Measurements from ENCODE around the gene PIGS.

The PIGS gene

GRCh38 chr17:28511858-28512461 is 59.4 kb downstream of the PIGS start:
- no peak overlapping the region for H2BK12ac ChIP-seq (ENCODE audit: low read length)
- H3K36me3 ChIP-seq (replicated peaks in 1 of 2; ENCODE audit: control insufficient read depth in 2 of 2, insufficient read depth in 2 of 2, low read length in 2 of 2) = no peaks in the 10 kb centered on the region
- H3K4me1 ChIP-seq (ENCODE audit: control insufficient read depth in 2 of 2, insufficient read depth in 1 of 2, low read depth in 1 of 2, low read length in 2 of 2) = peaks cover 0 to 7% of the 10 kb centered on the region in 2 donors
- H3K27me3 ChIP-seq (ENCODE audit: control insufficient read depth in 3 of 3, insufficient read depth in 3 of 3, low read depth in 1 of 3, low read length in 3 of 3) = peaks cover 0 to 60% (median 2%) of the 10 kb centered on the region in 3 experiments
- H4K8ac ChIP-seq (ENCODE audit: low read depth, low read length) = no peak overlapping the region
- H3K27ac ChIP-seq (replicated peaks; ENCODE audit: low read length) = no peak overlapping the region
- no peak overlapping the region for H4K91ac ChIP-seq (ENCODE audit: low read depth, low read length, poor library complexity)
- no peak overlapping the region for H3K4me2 ChIP-seq (ENCODE audit: insufficient read depth, low read length, poor library complexity, severe bottlenecking)
- DNase-seq (ENCODE audit: low spot score) = no peak
- no peak overlapping the region for H3K14ac ChIP-seq (ENCODE audit: low read length)
- H3K4ac ChIP-seq (ENCODE audit: low read length) = no peak overlapping the region
- no peak overlapping the region for H2AK5ac ChIP-seq (ENCODE audit: low read depth, low read length)
- H2BK15ac ChIP-seq (ENCODE audit: low read length) = no peak overlapping the region
- WGBS, 2 donors (ENCODE audit: extremely low coverage in 2 of 2, insufficient read length in 2 of 2, insufficient replicate concordance in 1 of 2) = no CpG with 5 or more reads among the region's 3 CpGs
- no peak overlapping the region for H3K23ac ChIP-seq (ENCODE audit: low read depth, low read length, poor library complexity)
- H2BK120ac ChIP-seq (ENCODE audit: low read depth, low read length) = no peak overlapping the region
- no peak overlapping the region for H3K18ac ChIP-seq (ENCODE audit: low read length)
- H3K9me3 ChIP-seq (replicated peaks in 1 of 2; ENCODE audit: control insufficient read depth in 2 of 2, insufficient read depth in 1 of 2, low read depth in 1 of 2, low read length in 2 of 2) = peaks cover 0 to 6% of the 10 kb centered on the region in 2 donors
- peaks cover 3% of the 10 kb centered on the region for H3K79me1 ChIP-seq (ENCODE audit: low read depth, low read length)
- no peak overlapping the region for H3K4me3 ChIP-seq (ENCODE audit: low read length in 2 of 2)
- no peak overlapping the region for H3K9ac ChIP-seq (ENCODE audit: low read depth, low read length, poor library complexity)
- no peak overlapping the region for H2BK5ac ChIP-seq (ENCODE audit: low read length)
- no peak overlapping the region for H2AFZ ChIP-seq (ENCODE audit: low read length)

GRCh38 chr17:28509789-28510188 is 61.5 kb downstream of the PIGS start:
- Histone ChIP-seq H3K4ac (ENCODE audit: low read length) (no peak overlapping the region), H3K14ac (ENCODE audit: low read length) (no peak overlapping the region), H3K9me3 (replicated peaks in 1 of 2; ENCODE audit: control insufficient read depth in 2 of 2, insufficient read depth in 1 of 2, low read depth in 1 of 2, low read length in 2 of 2) (no peaks in the 10 kb centered on the region), H3K4me2 (ENCODE audit: insufficient read depth, low read length, poor library complexity, severe bottlenecking) (no peak overlapping the region), H3K27ac (replicated peaks; ENCODE audit: low read length) (no peak overlapping the region), H3K36me3 (replicated peaks in 1 of 2; ENCODE audit: control insufficient read depth in 2 of 2, insufficient read depth in 2 of 2, low read length in 2 of 2) (no peaks in the 10 kb centered on the region), H2BK12ac (ENCODE audit: low read length) (no peak overlapping the region), H3K4me1 (ENCODE audit: control insufficient read depth in 2 of 2, insufficient read depth in 1 of 2, low read depth in 1 of 2, low read length in 2 of 2) (peaks cover 0 to 7% of the 10 kb centered on the region in 2 donors), H3K4me3 (ENCODE audit: low read length in 2 of 2) (no peak overlapping the region), H3K9ac (ENCODE audit: low read depth, low read length, poor library complexity) (no peak overlapping the region), H3K18ac (ENCODE audit: low read length) (peak overlapping the region; percentile 22), H2BK15ac (ENCODE audit: low read length) (no peak overlapping the region), H2AFZ (ENCODE audit: low read length) (no peak overlapping the region), H3K27me3 (ENCODE audit: control insufficient read depth in 3 of 3, insufficient read depth in 3 of 3, low read depth in 1 of 3, low read length in 3 of 3) (peaks cover 0 to 78% (median 2%) of the 10 kb centered on the region in 3 experiments), H2AK5ac (ENCODE audit: low read depth, low read length) (no peak overlapping the region), H4K91ac (ENCODE audit: low read depth, low read length, poor library complexity) (no peak overlapping the region), H2BK120ac (ENCODE audit: low read depth, low read length) (no peak overlapping the region), H4K8ac (ENCODE audit: low read depth, low read length) (no peak overlapping the region), H3K79me1 (ENCODE audit: low read depth, low read length) (peaks cover 3% of the 10 kb centered on the region), H2BK5ac (ENCODE audit: low read length) (no peak overlapping the region), H3K23ac (ENCODE audit: low read depth, low read length, poor library complexity) (no peak overlapping the region)
- DNase-seq (ENCODE audit: low spot score) = no peak
- WGBS, 2 donors (ENCODE audit: extremely low coverage in 2 of 2, insufficient read length in 2 of 2, insufficient replicate concordance in 1 of 2) = no CpG with 5 or more reads among the region's 7 CpGs

- H3K36me3 ChIP-seq (replicated peaks in 1 of 2; ENCODE audit: control insufficient read depth in 2 of 2, insufficient read depth in 2 of 2, low read length in 2 of 2) = no peaks in the 10 kb centered on the region
- no CpG with 5 or more reads among the region's 11 CpGs for WGBS, 2 donors (ENCODE audit: extremely low coverage in 2 of 2, insufficient read length in 2 of 2, insufficient replicate concordance in 1 of 2)
- H2AK5ac ChIP-seq (ENCODE audit: low read depth, low read length) = peak overlapping the region; percentile 76
- peak overlapping the region; percentile 43 for H2BK5ac ChIP-seq (ENCODE audit: low read length)
- H3K9me3 ChIP-seq (replicated peaks in 1 of 2; ENCODE audit: control insufficient read depth in 2 of 2, insufficient read depth in 1 of 2, low read depth in 1 of 2, low read length in 2 of 2) = no peaks in the 10 kb centered on the region
- H2BK12ac ChIP-seq (ENCODE audit: low read length) = no peak overlapping the region
- H3K18ac ChIP-seq (ENCODE audit: low read length) = peak overlapping the region; percentile 65
- H3K4me1 ChIP-seq (ENCODE audit: control insufficient read depth in 2 of 2, insufficient read depth in 1 of 2, low read depth in 1 of 2, low read length in 2 of 2) = peaks cover 0 to 7% of the 10 kb centered on the region in 2 donors
- H2AFZ ChIP-seq (ENCODE audit: low read length) = no peak overlapping the region
- H4K8ac ChIP-seq (ENCODE audit: low read depth, low read length) = no peak overlapping the region
- no peak overlapping the region for H3K4me2 ChIP-seq (ENCODE audit: insufficient read depth, low read length, poor library complexity, severe bottlenecking)
- no peak overlapping the region for H3K4me3 ChIP-seq (ENCODE audit: low read length in 2 of 2)
- no peak overlapping the region for H2BK120ac ChIP-seq (ENCODE audit: low read depth, low read length)
- no peak overlapping the region for H3K27ac ChIP-seq (replicated peaks; ENCODE audit: low read length)
- peak overlapping the region; percentile 76 for H2BK15ac ChIP-seq (ENCODE audit: low read length)
- H3K79me1 ChIP-seq (ENCODE audit: low read depth, low read length) = peaks cover 3% of the 10 kb centered on the region
- no peak overlapping the region for H3K23ac ChIP-seq (ENCODE audit: low read depth, low read length, poor library complexity)
- H3K14ac ChIP-seq (ENCODE audit: low read length) = no peak overlapping the region
- H3K4ac ChIP-seq (ENCODE audit: low read length) = no peak overlapping the region
- peaks cover 0 to 69% (median 2%) of the 10 kb centered on the region in 3 experiments for H3K27me3 ChIP-seq (ENCODE audit: control insufficient read depth in 3 of 3, insufficient read depth in 3 of 3, low read depth in 1 of 3, low read length in 3 of 3)
- no peak overlapping the region for H4K91ac ChIP-seq (ENCODE audit: low read depth, low read length, poor library complexity)
- DNase-seq (ENCODE audit: low spot score) = no peak
- H3K9ac ChIP-seq (ENCODE audit: low read depth, low read length, poor library complexity) = no peak overlapping the region
Measured at GRCh38 chr17:28508211-28508724, 63.1 kb downstream of the PIGS start.

GRCh38 chr17:28507567-28508203 is 63.6 kb downstream of the PIGS start:
- peaks cover 3% of the 10 kb centered on the region for H3K79me1 ChIP-seq (ENCODE audit: low read depth, low read length)
- peak overlapping the region; percentile 43 for H2BK5ac ChIP-seq (ENCODE audit: low read length)
- H3K14ac ChIP-seq (ENCODE audit: low read length) = no peak overlapping the region
- H2AFZ ChIP-seq (ENCODE audit: low read length) = no peak overlapping the region
- no peak for DNase-seq (ENCODE audit: low spot score)
- H2BK15ac ChIP-seq (ENCODE audit: low read length) = peak overlapping the region; percentile 76
- H3K9me3 ChIP-seq (replicated peaks in 1 of 2; ENCODE audit: control insufficient read depth in 2 of 2, insufficient read depth in 1 of 2, low read depth in 1 of 2, low read length in 2 of 2) = no peaks in the 10 kb centered on the region
- peak overlapping the region; percentile 40 for H2AK5ac ChIP-seq (ENCODE audit: low read depth, low read length)
- no peak overlapping the region for H3K4me3 ChIP-seq (ENCODE audit: low read length in 2 of 2)
- no peak overlapping the region for H2BK12ac ChIP-seq (ENCODE audit: low read length)
- no peak overlapping the region for H4K91ac ChIP-seq (ENCODE audit: low read depth, low read length, poor library complexity)
- H4K8ac ChIP-seq (ENCODE audit: low read depth, low read length) = no peak overlapping the region
- no peak overlapping the region for H3K9ac ChIP-seq (ENCODE audit: low read depth, low read length, poor library complexity)
- no CpG with 5 or more reads among the region's 24 CpGs for WGBS, 2 donors (ENCODE audit: extremely low coverage in 2 of 2, insufficient read length in 2 of 2, insufficient replicate concordance in 1 of 2)
- H3K27ac ChIP-seq (replicated peaks; ENCODE audit: low read length) = no peak overlapping the region
- H3K4me2 ChIP-seq (ENCODE audit: insufficient read depth, low read length, poor library complexity, severe bottlenecking) = peak overlapping the region; percentile 31
- H2BK120ac ChIP-seq (ENCODE audit: low read depth, low read length) = peak overlapping the region; percentile 67
- no peaks in the 10 kb centered on the region for H3K36me3 ChIP-seq (replicated peaks in 1 of 2; ENCODE audit: control insufficient read depth in 2 of 2, insufficient read depth in 2 of 2, low read length in 2 of 2)
- peaks cover 0 to 7% of the 10 kb centered on the region in 2 donors for H3K4me1 ChIP-seq (ENCODE audit: control insufficient read depth in 2 of 2, insufficient read depth in 1 of 2, low read depth in 1 of 2, low read length in 2 of 2)
- H3K18ac ChIP-seq (ENCODE audit: low read length) = peak overlapping the region; percentile 84
- H3K23ac ChIP-seq (ENCODE audit: low read depth, low read length, poor library complexity) = peak overlapping the region; percentile 62
- H3K4ac ChIP-seq (ENCODE audit: low read length) = no peak overlapping the region
- H3K27me3 ChIP-seq (ENCODE audit: control insufficient read depth in 3 of 3, insufficient read depth in 3 of 3, low read depth in 1 of 3, low read length in 3 of 3) = peaks cover 0 to 65% (median 2%) of the 10 kb centered on the region in 3 experiments

Measured in neuronal stem cell (in vitro differentiated cells).